Retinal pigment epithelial cell (primary cell): ENCODE results near the gene PNMA8C.

Experiments
- DNase-seq: peaks from one replicate; pipeline ENCODE4 v3.0.0-alpha.2; 2010; ENCODE audit warnings: low read depth
- H3K4me3 ChIP-seq: 2 replicates; pipeline ENCODE4 v1.5.1; 2011; ENCODE audit warnings: mild to moderate bottlenecking, low read length, control low read depth, moderate library complexity
- TF ChIP-seq, protein P1 (sequence below): conservative IDR thresholded peaks from 2 replicates; pipeline ENCODE4 v1.5.1; 2011; ENCODE audit warnings: low read depth, low read length, control low read depth, inconsistent platforms

PNMA8C gene

DNA sequence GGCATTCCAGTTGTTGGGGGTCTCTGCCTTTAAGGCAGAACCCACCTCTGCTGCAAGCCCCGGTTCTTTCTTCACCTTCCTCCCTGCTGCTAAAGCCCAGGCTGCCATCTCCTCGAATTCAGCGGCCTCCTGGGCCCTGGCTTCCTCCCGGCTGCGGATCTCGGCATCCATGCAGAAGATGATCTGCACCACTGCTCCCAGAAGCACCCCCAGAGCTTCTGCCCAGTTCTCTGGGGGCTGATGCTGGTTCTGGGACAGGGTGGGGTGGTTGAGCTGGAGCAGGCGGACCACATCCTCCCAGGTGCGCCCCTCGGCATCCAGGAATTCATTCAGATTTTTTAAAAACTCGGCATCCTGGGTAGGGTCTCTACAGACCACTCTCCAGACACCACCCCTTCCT lies 41.6 kb upstream of the PNMA8C start:
- DNase-seq = no peak
- H3K4me3 ChIP-seq = no peak overlapping the region
- TF ChIP-seq, protein P1, sequence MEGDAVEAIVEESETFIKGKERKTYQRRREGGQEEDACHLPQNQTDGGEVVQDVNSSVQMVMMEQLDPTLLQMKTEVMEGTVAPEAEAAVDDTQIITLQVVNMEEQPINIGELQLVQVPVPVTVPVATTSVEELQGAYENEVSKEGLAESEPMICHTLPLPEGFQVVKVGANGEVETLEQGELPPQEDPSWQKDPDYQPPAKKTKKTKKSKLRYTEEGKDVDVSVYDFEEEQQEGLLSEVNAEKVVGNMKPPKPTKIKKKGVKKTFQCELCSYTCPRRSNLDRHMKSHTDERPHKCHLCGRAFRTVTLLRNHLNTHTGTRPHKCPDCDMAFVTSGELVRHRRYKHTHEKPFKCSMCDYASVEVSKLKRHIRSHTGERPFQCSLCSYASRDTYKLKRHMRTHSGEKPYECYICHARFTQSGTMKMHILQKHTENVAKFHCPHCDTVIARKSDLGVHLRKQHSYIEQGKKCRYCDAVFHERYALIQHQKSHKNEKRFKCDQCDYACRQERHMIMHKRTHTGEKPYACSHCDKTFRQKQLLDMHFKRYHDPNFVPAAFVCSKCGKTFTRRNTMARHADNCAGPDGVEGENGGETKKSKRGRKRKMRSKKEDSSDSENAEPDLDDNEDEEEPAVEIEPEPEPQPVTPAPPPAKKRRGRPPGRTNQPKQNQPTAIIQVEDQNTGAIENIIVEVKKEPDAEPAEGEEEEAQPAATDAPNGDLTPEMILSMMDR = no peak

DNA sequence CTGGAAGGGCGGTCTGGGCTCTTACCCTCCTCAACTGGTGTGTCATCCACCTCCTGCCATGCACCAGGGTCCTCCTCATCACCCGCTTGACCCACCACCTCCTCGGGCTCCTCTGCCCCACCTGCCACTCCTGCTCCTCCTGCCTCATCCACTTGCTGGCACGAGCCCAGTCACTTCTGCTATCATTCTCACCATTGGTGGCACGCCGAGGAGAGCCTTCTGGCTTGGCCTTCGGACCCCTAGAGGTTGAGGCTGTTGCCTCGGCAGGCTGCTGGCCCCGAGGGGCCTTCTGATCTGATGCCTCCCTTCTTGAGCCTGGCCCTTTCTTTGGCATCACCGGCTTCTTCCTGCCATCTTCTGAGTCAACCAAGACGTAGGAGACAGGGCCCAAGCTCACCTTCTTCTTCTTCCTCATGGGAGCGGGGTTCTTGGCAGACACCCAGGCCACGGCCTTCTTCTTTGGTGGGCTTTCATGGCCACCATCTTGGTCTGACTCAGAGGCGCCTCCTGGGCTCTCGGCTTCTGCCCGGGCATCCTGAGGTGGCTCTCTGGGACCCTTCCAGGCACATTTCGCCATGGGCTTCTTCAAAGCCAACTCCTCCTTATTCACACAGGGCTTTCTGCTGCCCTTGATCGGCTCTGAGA lies 40.9 kb upstream of the PNMA8C start:
- H3K4me3 ChIP-seq = no peak overlapping the region
- no peak for DNase-seq
- TF ChIP-seq, protein P1 = no peak

DNA sequence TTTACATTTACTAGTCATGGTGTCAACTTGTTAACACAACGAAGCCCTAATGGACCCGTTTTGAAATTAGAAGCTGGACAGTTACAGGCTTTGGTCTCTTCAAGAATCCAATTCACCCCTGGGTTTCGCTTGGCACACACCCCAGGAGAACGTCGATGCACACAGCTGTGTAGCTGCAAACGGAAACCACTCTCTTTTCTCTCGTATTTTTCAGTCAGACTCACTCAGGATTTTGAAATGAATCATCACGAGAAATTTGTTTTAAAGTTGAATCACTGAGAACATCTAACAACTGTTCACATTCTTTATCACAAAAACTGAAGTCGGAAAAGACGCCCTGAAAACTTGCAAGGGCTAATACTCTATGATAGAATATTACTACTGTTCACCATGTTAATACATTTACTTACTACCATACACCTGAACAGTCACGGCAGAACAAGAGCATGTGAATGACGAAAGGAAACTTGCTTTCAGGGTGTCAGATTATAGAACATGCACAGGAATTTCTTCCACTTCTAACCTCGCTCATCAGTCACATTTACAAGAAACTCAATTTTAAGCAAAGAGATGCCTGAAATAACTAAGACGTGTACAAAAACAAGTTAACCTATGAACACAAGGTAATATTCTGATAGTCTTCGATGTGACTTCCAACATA lies 37.9 kb upstream of the PNMA8C start:
- TF ChIP-seq, protein P1 = no peak
- H3K4me3 ChIP-seq = no peak overlapping the region
- DNase-seq = no peak

DNA sequence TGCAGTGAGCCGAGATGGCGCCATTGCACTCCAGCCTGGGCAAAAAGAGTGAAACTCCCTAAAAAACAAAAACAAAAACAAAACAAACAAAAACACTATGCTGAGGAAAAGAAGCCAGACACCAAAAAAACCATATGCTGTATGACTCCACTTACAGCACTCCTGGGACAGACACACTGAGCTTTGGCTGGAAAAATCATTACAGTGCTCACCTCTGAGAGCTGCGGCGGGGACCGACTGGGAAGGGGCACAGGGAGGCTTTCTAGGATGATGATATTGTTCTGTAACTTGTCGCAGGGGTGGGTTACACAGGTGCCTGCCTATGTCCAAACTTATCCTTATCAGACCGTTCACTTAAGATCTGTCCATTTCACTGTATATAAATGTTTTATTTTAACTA lies 34.8 kb upstream of the PNMA8C start:
- no peak for DNase-seq
- H3K4me3 ChIP-seq = no peak overlapping the region
- TF ChIP-seq, protein P1 = no peak

DNA sequence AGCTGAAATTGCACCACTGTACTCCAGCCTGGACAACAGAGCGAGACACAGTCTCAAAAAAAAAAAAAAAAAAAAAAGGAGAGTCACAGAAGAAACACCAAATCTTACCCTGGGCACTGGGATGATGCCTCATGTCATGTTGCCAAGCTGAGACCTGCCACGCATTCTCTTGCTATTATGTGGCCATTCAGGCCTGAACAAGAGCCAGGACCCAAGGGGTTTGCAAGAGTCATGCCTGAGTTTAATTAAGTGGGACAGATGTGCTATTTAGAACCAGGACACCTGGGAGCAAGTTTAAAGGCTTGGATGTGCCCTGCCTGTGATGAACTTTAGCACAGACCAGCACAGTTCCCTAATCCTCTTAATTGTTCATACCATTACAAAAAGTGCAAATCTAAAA lies 32.8 kb upstream of the PNMA8C start:
- no peak overlapping the region for H3K4me3 ChIP-seq
- TF ChIP-seq, protein P1 = no peak
- DNase-seq = no peak

DNA sequence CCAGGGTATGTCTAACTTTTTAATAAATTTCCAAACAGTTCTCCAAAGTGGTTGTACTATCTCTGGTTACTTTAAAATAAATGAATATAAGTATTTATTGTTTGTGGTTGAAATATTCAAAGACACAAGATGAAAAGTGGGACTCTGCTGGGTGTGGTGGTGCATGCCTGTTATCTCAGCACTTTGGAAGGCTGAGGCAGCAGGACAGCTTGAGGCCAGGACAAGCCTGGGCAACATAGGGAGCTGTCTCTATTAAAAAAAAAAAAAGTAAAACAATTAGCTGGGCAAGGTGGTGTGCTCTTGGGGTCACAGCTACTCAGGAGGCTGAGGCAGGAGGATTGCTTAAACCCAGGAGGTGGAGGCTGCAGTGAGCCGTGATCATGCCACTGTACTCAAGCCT lies 32.2 kb upstream of the PNMA8C start:
- no peak for DNase-seq
- TF ChIP-seq, protein P1 = no peak
- no peak overlapping the region for H3K4me3 ChIP-seq

DNA sequence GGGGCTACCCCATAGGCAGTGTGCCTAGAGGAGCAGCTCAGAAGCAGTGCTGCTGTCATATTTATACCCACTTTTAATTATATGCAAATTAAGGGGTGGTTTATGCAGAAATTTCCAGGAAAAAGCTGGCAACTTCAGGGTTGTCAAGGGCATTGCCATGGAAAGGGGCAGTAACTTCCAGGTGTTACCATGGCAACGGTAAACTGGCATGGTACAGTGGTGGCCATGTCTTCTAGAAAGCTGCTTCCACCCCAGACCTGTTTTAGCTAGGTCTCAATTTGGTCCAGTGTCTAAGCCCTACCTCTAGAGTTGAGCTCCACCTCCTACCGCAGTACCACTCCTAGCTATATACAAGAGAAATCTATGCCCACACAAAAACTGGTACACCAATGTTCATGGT lies 31.3 kb upstream of the PNMA8C start:
- DNase-seq = no peak
- no peak overlapping the region for H3K4me3 ChIP-seq
- TF ChIP-seq, protein P1 = no peak
